ENCODE results near the gene C2. TPM values are rescaled to one million over a fixed set of nuclear protein-coding genes. Genes with fewer than 3 reads are reported as not detected.

C2 gene
- total RNA-seq, 4 donors from 2014 or later: 3.3 to 33.4 (median 14.4) TPM

DNA sequence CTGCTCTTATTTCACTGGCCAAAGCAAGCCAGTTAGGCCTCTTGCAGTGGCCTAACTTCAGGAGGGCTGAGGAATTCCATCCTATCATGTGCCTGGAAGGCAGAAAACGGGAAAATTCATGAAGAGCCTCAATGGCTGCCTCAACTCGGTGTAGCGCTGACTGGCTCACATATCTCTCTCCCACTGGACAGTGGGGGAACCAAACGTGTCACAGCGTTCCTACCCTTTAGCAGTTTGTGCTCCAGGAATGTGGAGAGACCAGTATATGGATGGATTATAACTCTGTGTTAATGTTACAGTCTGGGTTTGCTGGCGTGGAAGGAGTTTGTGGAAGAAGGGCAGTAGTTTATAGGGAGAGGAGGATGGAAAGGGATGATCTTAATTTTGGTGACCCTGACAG, 11.8 kb upstream of the C2 start:
- TF ChIP-seq, protein P1, sequence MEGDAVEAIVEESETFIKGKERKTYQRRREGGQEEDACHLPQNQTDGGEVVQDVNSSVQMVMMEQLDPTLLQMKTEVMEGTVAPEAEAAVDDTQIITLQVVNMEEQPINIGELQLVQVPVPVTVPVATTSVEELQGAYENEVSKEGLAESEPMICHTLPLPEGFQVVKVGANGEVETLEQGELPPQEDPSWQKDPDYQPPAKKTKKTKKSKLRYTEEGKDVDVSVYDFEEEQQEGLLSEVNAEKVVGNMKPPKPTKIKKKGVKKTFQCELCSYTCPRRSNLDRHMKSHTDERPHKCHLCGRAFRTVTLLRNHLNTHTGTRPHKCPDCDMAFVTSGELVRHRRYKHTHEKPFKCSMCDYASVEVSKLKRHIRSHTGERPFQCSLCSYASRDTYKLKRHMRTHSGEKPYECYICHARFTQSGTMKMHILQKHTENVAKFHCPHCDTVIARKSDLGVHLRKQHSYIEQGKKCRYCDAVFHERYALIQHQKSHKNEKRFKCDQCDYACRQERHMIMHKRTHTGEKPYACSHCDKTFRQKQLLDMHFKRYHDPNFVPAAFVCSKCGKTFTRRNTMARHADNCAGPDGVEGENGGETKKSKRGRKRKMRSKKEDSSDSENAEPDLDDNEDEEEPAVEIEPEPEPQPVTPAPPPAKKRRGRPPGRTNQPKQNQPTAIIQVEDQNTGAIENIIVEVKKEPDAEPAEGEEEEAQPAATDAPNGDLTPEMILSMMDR (IDR thresholded peaks at IDR 0.05): no peak
- TF ChIP-seq EP300 (IDR thresholded peaks at IDR 0.05) (no peak), POLR2AphosphoS5 (IDR thresholded peaks at IDR 0.05) (no peak), POLR2A (IDR thresholded peaks at IDR 0.05) (no peak)
- Histone ChIP-seq H3K4me1 (no peaks in the 10 kb centered on the region), H3K36me3 (no peaks in the 10 kb centered on the region), H3K9me3 (no peaks in the 10 kb centered on the region), H3K4me3 (no peak overlapping the region), H3K27ac (no peak overlapping the region), H3K27me3 (no peaks in the 10 kb centered on the region)
- ATAC-seq: no peak
- WGBS, 2 donors (ENCODE audit: low coverage in 1 of 2): 84 to 100% methylated on average over 1 to 4 of the region's 6 CpGs

GRCh38 chr6:31918069-31918720, 9.3 kb upstream of the C2 start:
- 59 to 77% methylated on average over 4 to 8 of the region's 8 CpGs for WGBS, 2 donors (ENCODE audit: low coverage in 1 of 2)
- Histone ChIP-seq H3K9me3 (no peaks in the 10 kb centered on the region), H3K36me3 (no peaks in the 10 kb centered on the region), H3K27ac (no peak overlapping the region), H3K4me1 (no peaks in the 10 kb centered on the region), H3K27me3 (no peaks in the 10 kb centered on the region), H3K4me3 (no peak overlapping the region)
- no peak for ATAC-seq
- TF ChIP-seq POLR2A (IDR thresholded peaks at IDR 0.05) (no peak), EP300 (IDR thresholded peaks at IDR 0.05) (no peak), POLR2AphosphoS5 (IDR thresholded peaks at IDR 0.05) (no peak)
- TF ChIP-seq, protein P1 (IDR thresholded peaks at IDR 0.05): no peak

- Histone ChIP-seq H3K4me3 (no peak overlapping the region), H3K9me3 (no peaks in the 10 kb centered on the region), H3K27me3 (no peaks in the 10 kb centered on the region), H3K36me3 (no peaks in the 10 kb centered on the region), H3K4me1 (no peaks in the 10 kb centered on the region), H3K27ac (no peak overlapping the region)
- WGBS, 2 donors (ENCODE audit: low coverage in 1 of 2): 65 to 83% methylated on average over 4 to 5 of the region's 6 CpGs
- TF ChIP-seq POLR2AphosphoS5 (IDR thresholded peaks at IDR 0.05): no peak
- TF ChIP-seq, protein P1 (IDR thresholded peaks at IDR 0.05): no peak
- TF ChIP-seq POLR2A (IDR thresholded peaks at IDR 0.05): no peak
- no peak for TF ChIP-seq EP300 (IDR thresholded peaks at IDR 0.05)
- ATAC-seq: no peak
Measured at GRCh38 chr6:31919624-31920303, 7.8 kb upstream of the C2 start.

DNA sequence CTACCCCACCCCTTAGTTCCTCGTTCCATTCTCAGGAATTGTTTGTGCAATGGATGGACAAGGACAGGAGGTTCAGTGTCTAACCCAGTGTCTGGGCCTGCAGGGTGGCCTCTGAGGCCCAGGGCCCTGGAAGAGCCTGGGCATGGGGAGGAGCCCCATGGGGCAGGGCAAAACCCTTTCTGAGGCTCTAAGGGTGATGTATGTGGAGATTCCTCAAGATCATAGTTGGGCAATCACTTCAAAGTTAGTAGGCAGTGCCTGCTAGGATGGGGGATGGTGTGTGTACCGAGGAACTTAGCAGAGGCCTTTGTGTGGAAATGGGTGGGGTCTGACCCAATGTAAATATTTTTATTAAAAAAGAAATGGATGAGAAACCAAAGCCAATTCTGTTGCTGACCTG, 6.7 kb upstream of the C2 start:
- no peak for ATAC-seq

More for the DNA sequence above, 6.7 kb upstream of the C2 start:
- Histone ChIP-seq H3K4me3 (no peak overlapping the region), H3K36me3 (no peaks in the 10 kb centered on the region), H3K27ac (no peak overlapping the region), H3K9me3 (no peaks in the 10 kb centered on the region), H3K4me1 (no peaks in the 10 kb centered on the region), H3K27me3 (no peaks in the 10 kb centered on the region)
- TF ChIP-seq EP300 (IDR thresholded peaks at IDR 0.05) (no peak), POLR2A (IDR thresholded peaks at IDR 0.05) (no peak), POLR2AphosphoS5 (IDR thresholded peaks at IDR 0.05) (no peak)
- TF ChIP-seq, protein P1 (IDR thresholded peaks at IDR 0.05): no peak
- 17 to 43% methylated on average over 1 of the region's 2 CpGs for WGBS, 2 donors (ENCODE audit: low coverage in 1 of 2)
